SK-N-MC (cell line): Measurements from ENCODE around the gene PRSS22.

ENCODE experiments used
- EZH2 ChIP-seq: fragments of 200-600 bp; sonication (generic); IDR thresholded peaks from one replicate; pipeline ENCODE4 v1.6.1; 2017; ENCODE audit warnings: antibody characterized with exemption
- FOXP2 ChIP-seq: optimal IDR thresholded peaks from 2 replicates; pipeline ENCODE3; 2011; ENCODE audit warnings: mild to moderate bottlenecking, moderate library complexity; ENCODE audit not compliant: insufficient read depth; ENCODE audit errors: extremely low read length, control extremely low read depth
- POLR2AphosphoS5 ChIP-seq: IDR thresholded peaks from 2 replicates; pipeline ENCODE4 v1.6.1; 2012; ENCODE audit warnings: mild to moderate bottlenecking, low read depth, low read length, borderline replicate concordance

DNA sequence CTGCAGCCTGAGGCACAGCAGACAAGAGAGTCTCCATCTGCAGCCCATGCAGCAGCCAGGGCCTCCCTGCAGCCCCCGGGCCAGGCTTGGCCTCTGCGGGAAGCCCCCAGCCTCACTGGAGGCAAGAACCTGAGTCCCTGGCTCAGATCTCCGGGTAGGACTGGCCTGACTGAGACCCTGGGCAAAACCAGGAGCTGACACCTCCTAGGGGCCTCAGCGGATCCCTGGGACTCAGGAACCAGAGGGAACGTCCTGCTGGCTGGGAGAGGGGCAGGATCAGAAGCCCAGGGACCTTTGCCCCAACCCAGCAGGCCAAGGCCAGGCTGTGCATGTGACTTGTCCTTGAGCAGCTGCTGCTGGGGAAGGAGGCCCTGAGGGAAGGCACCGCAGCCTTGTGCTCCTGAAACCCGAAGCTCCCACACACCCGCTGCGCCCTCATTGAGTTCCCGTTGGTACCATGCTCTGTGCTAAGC is 42.6 kb downstream of the PRSS22 start:
- TF ChIP-seq EZH2: no peak
- no peak for TF ChIP-seq POLR2AphosphoS5
- no peak for TF ChIP-seq FOXP2
